Stimulated activated CD4-positive, alpha-beta T cell treated with anti-CD3 and anti-CD28 coated beads, Interleukin-1b, Interleukin-23, amount 100 ng/mL, for 1 hour (primary cell): ENCODE data around the gene TMEM130.

Experiments used
- DNase-seq, 2 donors: peaks; one replicate each; pipeline ENCODE4 v3.0.0-alpha.2; 2020; ENCODE audit warnings: low read depth in 2 of 2

TMEM130 gene

GRCh38 chr7:98807068-98808048 is 62.5 kb downstream of the TMEM130 start:
- DNase-seq, result no peak

GRCh38 chr7:98805956-98806838 is 63.6 kb downstream of the TMEM130 start:
- DNase-seq, result no peak

- no peak for DNase-seq
These were observed 67.1 kb downstream of the TMEM130 start for GRCh38 chr7:98802781-98803110.

GRCh38 chr7:98802088-98802780 is 67.6 kb downstream of the TMEM130 start:
- no peak for DNase-seq

- DNase-seq, result no peak
These were observed 68.8 kb downstream of the TMEM130 start for GRCh38 chr7:98800996-98801395.

- no peak for DNase-seq
These were observed 72.7 kb downstream of the TMEM130 start for GRCh38 chr7:98797150-98797549.
